Neural cell (in vitro differentiated cells): ENCODE results near the gene LGALS1. TPM values are rescaled to one million over a fixed set of nuclear protein-coding genes. Genes with fewer than 3 reads are reported as not detected.
"Not testable (repeated sequence)": the region's sequence is repeated elsewhere in the genome, so short reads cannot be mapped to it uniquely, and the experiment has no call there.

Source experiments
- H2AFZ ChIP-seq: fragments of 200-600, 300-800 bp; sonication (generic), shearing (Covaris generic); 2 replicates; pipeline ENCODE4 v1.6.0; 2014; ENCODE audit warnings: low read depth, mild to moderate bottlenecking, antibody characterized with exemption, low read length, moderate library complexity
- H3F3A ChIP-seq: fragments of 200-600 bp; shearing (Covaris generic); 2 replicates; pipeline ENCODE4 v1.6.1; 2016; ENCODE audit warnings: mild to moderate bottlenecking, moderate library complexity, mixed read lengths, antibody characterized with exemption, low read length; ENCODE audit not compliant: insufficient read depth, poor library complexity, severe bottlenecking
- H3K27ac ChIP-seq: fragments of 200-600, 300-800 bp; sonication (generic), shearing (Covaris generic); 2 replicates; pipeline ENCODE4 v1.5.1; 2014; ENCODE audit warnings: mild to moderate bottlenecking, low read length, moderate library complexity
- H3K27me3 ChIP-seq: fragments of 300-800, 200-600 bp; sonication (generic), shearing (Covaris generic); 2 replicates; pipeline ENCODE4 v1.6.0; 2014; ENCODE audit warnings: mild to moderate bottlenecking, low read depth, low read length, moderate library complexity; ENCODE audit not compliant: insufficient read depth
- H3K36me3 ChIP-seq: fragments of 300-800, 200-600 bp; sonication (generic), shearing (Covaris generic); 2 replicates; pipeline ENCODE4 v1.5.1; 2014; ENCODE audit warnings: mild to moderate bottlenecking, antibody characterized with exemption, low read length, moderate library complexity; ENCODE audit not compliant: insufficient read depth
- H3K4me2 ChIP-seq: fragments of 300-800, 200-600 bp; sonication (generic), shearing (Covaris generic); 2 replicates; pipeline ENCODE4 v1.6.0; 2014; ENCODE audit warnings: mild to moderate bottlenecking, low read length
- H3K4me3 ChIP-seq: fragments of 300-800, 200-600 bp; sonication (generic), shearing (Covaris generic); 2 replicates; pipeline ENCODE4 v1.5.1; 2014; ENCODE audit warnings: mild to moderate bottlenecking, low read length, moderate library complexity
- H3K79me2 ChIP-seq: fragments of 200-600 bp; shearing (Covaris generic); replicated peaks from 2 replicates; pipeline ENCODE4 v1.6.0; 2014; ENCODE audit warnings: mild to moderate bottlenecking, low read length, moderate library complexity; ENCODE audit not compliant: insufficient read depth
- H3K9ac ChIP-seq: fragments of 300-800, 200-600 bp; sonication (generic), shearing (Covaris generic); 2 replicates; pipeline ENCODE4 v1.6.1; 2016; ENCODE audit warnings: mild to moderate bottlenecking, low read length, mixed read lengths
- H3K9me2 ChIP-seq: fragments of 200-600 bp; shearing (Covaris generic); 2 replicates; pipeline ENCODE4 v1.6.1; 2016; ENCODE audit warnings: mild to moderate bottlenecking, low read length, mixed read lengths; ENCODE audit not compliant: insufficient read depth
- H3K9me3 ChIP-seq: fragments of 200-600, 300-800 bp; sonication (generic), shearing (Covaris generic); 2 replicates; pipeline ENCODE4 v1.6.1; 2016; ENCODE audit warnings: mild to moderate bottlenecking, mixed run types, low read length, moderate library complexity, mixed read lengths
- H4K20me1 ChIP-seq: fragments of 200-600 bp; shearing (Covaris generic); 2 replicates; pipeline ENCODE4 v1.6.1; 2016; ENCODE audit warnings: mild to moderate bottlenecking, mixed run types; ENCODE audit not compliant: insufficient read depth
- EP300 ChIP-seq: fragments of 450-650 bp; conservative IDR thresholded peaks from 2 replicates; pipeline ENCODE4 v1.6.1; 2014; ENCODE audit warnings: antibody characterized with exemption, mild to moderate bottlenecking, moderate library complexity; ENCODE audit not compliant: poor library complexity, severe bottlenecking
- EZH2 ChIP-seq: fragments of 200-600, 300-800 bp; shearing (Covaris generic), sonication (generic); IDR thresholded peaks from 2 replicates; pipeline ENCODE4 v1.6.1; 2014; ENCODE audit warnings: antibody characterized with exemption, low read length, borderline replicate concordance, mild to moderate bottlenecking; ENCODE audit not compliant: insufficient read depth, poor library complexity, severe bottlenecking
- MXI1 ChIP-seq: fragments of 450-650 bp; conservative IDR thresholded peaks from 2 replicates; pipeline ENCODE4 v1.6.1; 2014; ENCODE audit warnings: antibody characterized with exemption, mild to moderate bottlenecking; ENCODE audit not compliant: poor library complexity, severe bottlenecking
- POLR2AphosphoS5 ChIP-seq: IDR thresholded peaks from 2 replicates; pipeline ENCODE4 v1.6.1; 2012
- RAD21 ChIP-seq: fragments of 450-650 bp; conservative IDR thresholded peaks from 2 replicates; pipeline ENCODE4 v1.6.1; 2014; ENCODE audit warnings: antibody characterized with exemption, mild to moderate bottlenecking, moderate library complexity
- SMC3 ChIP-seq: fragments of 450-650 bp; conservative IDR thresholded peaks from 2 replicates; pipeline ENCODE4 v1.6.1; 2014; ENCODE audit warnings: antibody characterized with exemption, mild to moderate bottlenecking, moderate library complexity; ENCODE audit not compliant: poor library complexity
- TAF1 ChIP-seq: IDR thresholded peaks from 2 replicates; pipeline ENCODE4 v1.6.1; 2012; ENCODE audit warnings: low read depth
- polyA plus RNA-seq: library from polyadenylated mRNA; depleted of rRNA; stranded (reverse); fragments of >200 nt; gene quantifications from 2 replicates; pipeline ENCODE4 v1.2.3, GENCODE V29; 2014
- TF ChIP-seq, protein P1 (sequence below): IDR thresholded peaks from 2 replicates; pipeline ENCODE4 v1.6.1; 2012; ENCODE audit warnings: borderline replicate concordance
- TF ChIP-seq, protein P2 (sequence below): fragments of 450-650 bp; IDR thresholded peaks from 2 replicates; pipeline ENCODE4 v1.5.1; 2014; ENCODE audit warnings: antibody characterized with exemption, mild to moderate bottlenecking, moderate library complexity; ENCODE audit not compliant: poor library complexity, severe bottlenecking

The LGALS1 gene
- polyA plus RNA-seq, 1 donor from 2014 or later = not detected

DNA sequence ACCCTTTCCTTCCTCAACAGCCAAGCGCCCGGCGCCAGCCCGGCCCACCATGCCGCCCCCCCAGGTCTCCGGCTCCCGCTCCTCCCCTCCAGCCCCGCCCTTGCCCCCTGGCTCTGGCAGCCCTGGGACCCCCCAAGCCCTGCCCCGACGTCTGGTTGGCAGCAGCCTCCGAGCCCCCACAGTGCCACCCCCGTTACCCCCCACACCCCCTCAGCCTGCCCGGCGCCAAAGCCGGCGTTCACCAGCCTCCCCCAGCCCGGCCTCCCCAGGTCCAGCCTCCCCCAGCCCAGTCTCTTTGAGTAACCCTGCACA is 20.2 kb upstream of the LGALS1 start:
- Histone ChIP-seq H3K9me2 (no peaks in the 10 kb centered on the region), H3K4me3 (no peak overlapping the region), H3F3A (peaks cover 3% of the 10 kb centered on the region), H3K36me3 (no peaks in the 10 kb centered on the region), H3K4me2 (no peak overlapping the region), H3K9ac (no peak overlapping the region), H3K27me3 (no peaks in the 10 kb centered on the region), H3K9me3 (no peaks in the 10 kb centered on the region), H3K79me2 (peaks cover 11% of the 10 kb centered on the region), H2AFZ (no peak overlapping the region), H3K27ac (no peak overlapping the region), H4K20me1 (no peaks in the 10 kb centered on the region)
- TF ChIP-seq SMC3 = no peak
- TF ChIP-seq EZH2 = no peak
- TF ChIP-seq EP300 = no peak
- TF ChIP-seq RAD21 = no peak
- TF ChIP-seq TAF1 = no peak
- TF ChIP-seq, protein P1, sequence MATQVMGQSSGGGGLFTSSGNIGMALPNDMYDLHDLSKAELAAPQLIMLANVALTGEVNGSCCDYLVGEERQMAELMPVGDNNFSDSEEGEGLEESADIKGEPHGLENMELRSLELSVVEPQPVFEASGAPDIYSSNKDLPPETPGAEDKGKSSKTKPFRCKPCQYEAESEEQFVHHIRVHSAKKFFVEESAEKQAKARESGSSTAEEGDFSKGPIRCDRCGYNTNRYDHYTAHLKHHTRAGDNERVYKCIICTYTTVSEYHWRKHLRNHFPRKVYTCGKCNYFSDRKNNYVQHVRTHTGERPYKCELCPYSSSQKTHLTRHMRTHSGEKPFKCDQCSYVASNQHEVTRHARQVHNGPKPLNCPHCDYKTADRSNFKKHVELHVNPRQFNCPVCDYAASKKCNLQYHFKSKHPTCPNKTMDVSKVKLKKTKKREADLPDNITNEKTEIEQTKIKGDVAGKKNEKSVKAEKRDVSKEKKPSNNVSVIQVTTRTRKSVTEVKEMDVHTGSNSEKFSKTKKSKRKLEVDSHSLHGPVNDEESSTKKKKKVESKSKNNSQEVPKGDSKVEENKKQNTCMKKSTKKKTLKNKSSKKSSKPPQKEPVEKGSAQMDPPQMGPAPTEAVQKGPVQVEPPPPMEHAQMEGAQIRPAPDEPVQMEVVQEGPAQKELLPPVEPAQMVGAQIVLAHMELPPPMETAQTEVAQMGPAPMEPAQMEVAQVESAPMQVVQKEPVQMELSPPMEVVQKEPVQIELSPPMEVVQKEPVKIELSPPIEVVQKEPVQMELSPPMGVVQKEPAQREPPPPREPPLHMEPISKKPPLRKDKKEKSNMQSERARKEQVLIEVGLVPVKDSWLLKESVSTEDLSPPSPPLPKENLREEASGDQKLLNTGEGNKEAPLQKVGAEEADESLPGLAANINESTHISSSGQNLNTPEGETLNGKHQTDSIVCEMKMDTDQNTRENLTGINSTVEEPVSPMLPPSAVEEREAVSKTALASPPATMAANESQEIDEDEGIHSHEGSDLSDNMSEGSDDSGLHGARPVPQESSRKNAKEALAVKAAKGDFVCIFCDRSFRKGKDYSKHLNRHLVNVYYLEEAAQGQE = no peak
- TF ChIP-seq MXI1 = no peak
- TF ChIP-seq, protein P2, sequence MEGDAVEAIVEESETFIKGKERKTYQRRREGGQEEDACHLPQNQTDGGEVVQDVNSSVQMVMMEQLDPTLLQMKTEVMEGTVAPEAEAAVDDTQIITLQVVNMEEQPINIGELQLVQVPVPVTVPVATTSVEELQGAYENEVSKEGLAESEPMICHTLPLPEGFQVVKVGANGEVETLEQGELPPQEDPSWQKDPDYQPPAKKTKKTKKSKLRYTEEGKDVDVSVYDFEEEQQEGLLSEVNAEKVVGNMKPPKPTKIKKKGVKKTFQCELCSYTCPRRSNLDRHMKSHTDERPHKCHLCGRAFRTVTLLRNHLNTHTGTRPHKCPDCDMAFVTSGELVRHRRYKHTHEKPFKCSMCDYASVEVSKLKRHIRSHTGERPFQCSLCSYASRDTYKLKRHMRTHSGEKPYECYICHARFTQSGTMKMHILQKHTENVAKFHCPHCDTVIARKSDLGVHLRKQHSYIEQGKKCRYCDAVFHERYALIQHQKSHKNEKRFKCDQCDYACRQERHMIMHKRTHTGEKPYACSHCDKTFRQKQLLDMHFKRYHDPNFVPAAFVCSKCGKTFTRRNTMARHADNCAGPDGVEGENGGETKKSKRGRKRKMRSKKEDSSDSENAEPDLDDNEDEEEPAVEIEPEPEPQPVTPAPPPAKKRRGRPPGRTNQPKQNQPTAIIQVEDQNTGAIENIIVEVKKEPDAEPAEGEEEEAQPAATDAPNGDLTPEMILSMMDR = no peak
- no peak for TF ChIP-seq POLR2AphosphoS5

DNA sequence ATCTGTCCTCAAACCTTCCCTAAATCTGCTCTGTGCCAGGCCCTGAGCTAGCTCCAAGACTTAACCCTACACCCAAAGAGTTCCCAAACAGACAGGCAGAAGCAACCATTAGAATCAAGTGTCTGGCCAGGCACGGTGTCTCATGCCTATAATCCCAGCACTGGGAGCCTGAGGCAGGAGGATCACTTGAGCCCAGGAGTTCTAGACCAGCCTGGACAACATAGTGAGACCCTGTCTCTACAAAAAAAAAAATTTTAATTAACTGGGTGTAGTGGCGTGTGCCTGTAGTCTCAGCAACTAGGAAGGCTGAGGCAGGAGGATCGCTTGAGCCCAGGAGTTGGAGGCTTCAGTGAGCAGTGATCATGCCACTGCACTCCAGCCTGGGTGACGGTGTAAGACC is 18.9 kb upstream of the LGALS1 start:
- H2AFZ ChIP-seq, H3K4me2 ChIP-seq, H3K9ac ChIP-seq, H4K20me1 ChIP-seq, H3K36me3 ChIP-seq, H3K9me2 ChIP-seq, H3K4me3 ChIP-seq, H3K27me3 ChIP-seq, H3K9me3 ChIP-seq, H3K27ac ChIP-seq, H3F3A ChIP-seq: not testable (repeated sequence)
- peaks cover 11% of the 10 kb centered on the region for H3K79me2 ChIP-seq

DNA sequence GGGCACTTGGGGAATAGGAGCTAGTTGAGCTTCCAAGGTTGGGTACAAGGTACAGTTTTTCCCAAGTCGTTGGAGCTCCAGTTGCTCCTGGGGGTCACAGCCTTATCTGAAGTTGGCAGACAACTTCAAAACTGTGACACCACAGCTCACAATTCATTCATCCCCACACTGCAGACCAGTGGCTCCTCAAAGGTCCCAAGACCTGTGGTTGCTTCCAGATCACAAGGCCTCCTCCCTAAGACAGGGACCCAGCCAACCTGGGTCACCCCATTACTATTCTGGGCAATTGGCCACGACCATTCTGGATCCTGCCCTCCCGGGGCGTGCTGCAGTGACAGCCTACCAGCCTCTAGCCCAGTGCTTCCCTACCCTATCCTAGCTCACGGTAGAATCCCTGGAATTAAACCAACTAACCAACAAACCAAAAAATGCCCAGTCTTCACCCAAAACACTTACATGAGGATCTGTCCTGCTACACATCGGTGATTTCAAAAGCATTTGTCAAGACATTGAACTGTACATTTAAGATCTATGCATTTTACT is 17.8 kb upstream of the LGALS1 start:
- Histone ChIP-seq H2AFZ (peak overlapping the region; percentile 68), H3F3A (peaks cover 3% of the 10 kb centered on the region), H3K79me2 (peaks cover 11% of the 10 kb centered on the region), H3K4me3 (peak overlapping the region; percentile 69), H3K4me2 (peak overlapping the region; percentile 72), H3K9me3 (no peaks in the 10 kb centered on the region), H3K36me3 (no peaks in the 10 kb centered on the region), H4K20me1 (no peaks in the 10 kb centered on the region), H3K27ac (peak overlapping the region; percentile 90), H3K9me2 (no peaks in the 10 kb centered on the region), H3K9ac (peak overlapping the region; percentile 75), H3K27me3 (no peaks in the 10 kb centered on the region)
- TF ChIP-seq SMC3 = no peak
- no peak for TF ChIP-seq MXI1
- TF ChIP-seq TAF1 = no peak
- TF ChIP-seq EZH2 = no peak
- TF ChIP-seq RAD21 = no peak
- TF ChIP-seq, protein P1 = no peak
- TF ChIP-seq, protein P2 = no peak
- TF ChIP-seq EP300 = no peak
